ENCODE results near the gene IL1RAPL1.

IL1RAPL1 gene

GRCh38 chrX:28626515-28626914 is 39.3 kb downstream of the IL1RAPL1 start:
- DNase-seq (ENCODE audit: low read depth in 2 of 2, low spot score in 1 of 2), result no peak

- DNase-seq (ENCODE audit: low read depth in 2 of 2, low spot score in 1 of 2), result no peak
These were observed 40.9 kb downstream of the IL1RAPL1 start for GRCh38 chrX:28628120-28628519.

- no peak for DNase-seq (ENCODE audit: low read depth in 2 of 2, low spot score in 1 of 2)
These were observed 51.5 kb downstream of the IL1RAPL1 start for GRCh38 chrX:28638775-28639174.

GRCh38 chrX:28639451-28639850 is 52.2 kb downstream of the IL1RAPL1 start:
- no peak for DNase-seq (ENCODE audit: low read depth in 2 of 2, low spot score in 1 of 2)

GRCh38 chrX:28649541-28649940 is 62.3 kb downstream of the IL1RAPL1 start:
- no peak for DNase-seq (ENCODE audit: low read depth in 2 of 2, low spot score in 1 of 2)

- no peak for DNase-seq (ENCODE audit: low read depth in 2 of 2, low spot score in 1 of 2)
These were observed 63.9 kb downstream of the IL1RAPL1 start for GRCh38 chrX:28651186-28651585.

- no peak for DNase-seq (ENCODE audit: low read depth in 2 of 2, low spot score in 1 of 2)
These were observed 72.0 kb downstream of the IL1RAPL1 start for GRCh38 chrX:28659269-28659668.

GRCh38 chrX:28665778-28666177 is 78.5 kb downstream of the IL1RAPL1 start:
- no peak for DNase-seq (ENCODE audit: low read depth in 2 of 2, low spot score in 1 of 2)

- no peak for DNase-seq (ENCODE audit: low read depth in 2 of 2, low spot score in 1 of 2)
These were observed 81.1 kb downstream of the IL1RAPL1 start for GRCh38 chrX:28668303-28668702.

GRCh38 chrX:28668957-28669356 is 81.7 kb downstream of the IL1RAPL1 start:
- DNase-seq (ENCODE audit: low read depth in 2 of 2, low spot score in 1 of 2), result no peak

GRCh38 chrX:28670074-28670473 is 82.8 kb downstream of the IL1RAPL1 start:
- no peak for DNase-seq (ENCODE audit: low read depth in 2 of 2, low spot score in 1 of 2)

GRCh38 chrX:28675173-28675572 is 87.9 kb downstream of the IL1RAPL1 start:
- no peak for DNase-seq (ENCODE audit: low read depth in 2 of 2, low spot score in 1 of 2)

- no peak for DNase-seq (ENCODE audit: low read depth in 2 of 2, low spot score in 1 of 2)
These were observed 105.9 kb downstream of the IL1RAPL1 start for GRCh38 chrX:28693101-28693500.

- DNase-seq (ENCODE audit: low read depth in 2 of 2, low spot score in 1 of 2), result no peak
These were observed 110.5 kb downstream of the IL1RAPL1 start for GRCh38 chrX:28697732-28698131.

GRCh38 chrX:28701222-28701621 is 114.0 kb downstream of the IL1RAPL1 start:
- no peak for DNase-seq (ENCODE audit: low read depth in 2 of 2, low spot score in 1 of 2)

GRCh38 chrX:28706964-28707363 is 119.7 kb downstream of the IL1RAPL1 start:
- DNase-seq (ENCODE audit: low read depth in 2 of 2, low spot score in 1 of 2), result no peak

GRCh38 chrX:28709421-28709820 is 122.2 kb downstream of the IL1RAPL1 start:
- no peak for DNase-seq (ENCODE audit: low read depth in 2 of 2, low spot score in 1 of 2)

- DNase-seq (ENCODE audit: low read depth in 2 of 2, low spot score in 1 of 2), result no peak
These were observed 130.6 kb downstream of the IL1RAPL1 start for GRCh38 chrX:28717864-28718263.

GRCh38 chrX:28718450-28718849 is 131.2 kb downstream of the IL1RAPL1 start:
- DNase-seq (ENCODE audit: low read depth in 2 of 2, low spot score in 1 of 2), result no peak

- DNase-seq (ENCODE audit: low read depth in 2 of 2, low spot score in 1 of 2), result no peak
These were observed 132.4 kb downstream of the IL1RAPL1 start for GRCh38 chrX:28719620-28720019.

GRCh38 chrX:28752330-28752729 is 165.1 kb downstream of the IL1RAPL1 start:
- no peak for DNase-seq (ENCODE audit: low read depth in 2 of 2, low spot score in 1 of 2)

GRCh38 chrX:28756175-28756574 is 168.9 kb downstream of the IL1RAPL1 start:
- DNase-seq (ENCODE audit: low read depth in 2 of 2, low spot score in 1 of 2), result no peak

- DNase-seq (ENCODE audit: low read depth in 2 of 2, low spot score in 1 of 2), result no peak
These were observed 169.4 kb downstream of the IL1RAPL1 start for GRCh38 chrX:28756647-28757046.

- DNase-seq (ENCODE audit: low read depth in 2 of 2, low spot score in 1 of 2), result no peak
These were observed 170.0 kb downstream of the IL1RAPL1 start for GRCh38 chrX:28757290-28757689.

All from stimulated activated CD8-positive, alpha-beta memory T cell treated with anti-CD3 and anti-CD28 coated beads, Interleukin-4, amount 100 ng/mL, for 1 hour (primary cell).